Endodermal cell (in vitro differentiated cells): ENCODE data around the gene CPTP. TPM values are rescaled to one million over a fixed set of nuclear protein-coding genes. Genes with fewer than 3 reads are reported as not detected.

Experiments
- DNase-seq: peaks from one replicate; pipeline ENCODE4 v3.0.0-alpha.2; 2017
- H3K27ac ChIP-seq: 2 replicates; pipeline ENCODE4 v1.5.1; 2013; ENCODE audit warnings: mild to moderate bottlenecking, low read depth, low read length, moderate library complexity
- H3K27me3 ChIP-seq: 2 replicates; pipeline ENCODE4 v1.6.1; 2013; ENCODE audit warnings: mild to moderate bottlenecking, low read length, moderate library complexity; ENCODE audit not compliant: insufficient read depth, control insufficient read depth, poor library complexity, severe bottlenecking
- H3K36me3 ChIP-seq: 2 replicates; pipeline ENCODE4 v1.7.0; 2013; ENCODE audit warnings: mild to moderate bottlenecking, low read length, moderate library complexity; ENCODE audit not compliant: control insufficient read depth, insufficient read depth
- H3K4me1 ChIP-seq: one replicate; pipeline ENCODE4 v1.7.0; 2013; ENCODE audit warnings: low read length; ENCODE audit not compliant: control insufficient read depth, insufficient read depth
- H3K4me3 ChIP-seq: 2 replicates; pipeline ENCODE4 v1.5.1; 2013; ENCODE audit warnings: mild to moderate bottlenecking, low read length, moderate library complexity
- H3K9ac ChIP-seq: 2 replicates; pipeline ENCODE4 v1.6.1; 2013; ENCODE audit warnings: mild to moderate bottlenecking, low read length, moderate library complexity; ENCODE audit not compliant: poor library complexity, severe bottlenecking; ENCODE audit errors: extremely low read depth
- H3K9me3 ChIP-seq: 2 replicates; pipeline ENCODE4 v1.6.1; 2013; ENCODE audit warnings: mild to moderate bottlenecking, low read length, moderate library complexity; ENCODE audit not compliant: control insufficient read depth
- H3K27ac Mint-ChIP-seq: 2 replicates; pipeline ENCODE4 v1.8.0; 2020; ENCODE audit warnings: mixed read lengths
- H3K27me3 Mint-ChIP-seq: 2 replicates; pipeline ENCODE4 v1.8.0; 2021; ENCODE audit warnings: mild to moderate bottlenecking, mixed read lengths; ENCODE audit not compliant: insufficient read depth
- H3K36me3 Mint-ChIP-seq: 2 replicates; pipeline ENCODE4 v1.8.0; 2020; ENCODE audit warnings: low read depth, mixed read lengths
- H3K4me1 Mint-ChIP-seq: 2 replicates; pipeline ENCODE4 v1.8.0; 2020; ENCODE audit warnings: mixed read lengths
- H3K4me3 Mint-ChIP-seq: 2 replicates; pipeline ENCODE4 v1.8.0; 2020; ENCODE audit warnings: mild to moderate bottlenecking, moderate library complexity, mixed read lengths
- H3K9me3 Mint-ChIP-seq: 2 replicates; pipeline ENCODE4 v1.8.0; 2020; ENCODE audit warnings: mild to moderate bottlenecking, mixed read lengths
- CTCF ChIP-seq: fragments of 200-600 bp; sonication (generic); conservative IDR thresholded peaks from 2 replicates; pipeline ENCODE4 v1.5.0; 2021; ENCODE audit warnings: antibody characterized with exemption, mild to moderate bottlenecking
- WGBS, 2 experiments: methylation state at CpG; one replicate each; pipeline versions ENCODE4 v1.1.5 to v1.1.7; 2013; ENCODE audit warnings: missing lambda C conversion rate in 2 of 2, mixed read lengths in 1 of 2; ENCODE audit not compliant: insufficient coverage in 1 of 2, insufficient read length in 1 of 2; 5-methylcytosine and 5-hydroxymethylcytosine counted together
- total RNA-seq, 2 donors: library from RNA; stranded (reverse); fragmentation: NEBNext Ultra II Directional in 1 of 2; extraction: Animal tissue kit (Norgen Biotek cat#: 25700) in 1 of 2; gene quantifications; 2 replicates in 1 of 2; 3 replicates in 1 of 2; pipeline ENCODE4 v1.2.1, GENCODE V29; 2021

Gene CPTP
- total RNA-seq, 2 donors from 2014 or later = 12.0 to 13.6 TPM

GRCh38 chr1:1281533-1282321 is 42.9 kb upstream of the CPTP start:
- Mint-ChIP-seq H3K9me3 (no peaks in the 10 kb centered on the region), H3K4me1 (no peaks in the 10 kb centered on the region), H3K27me3 (no peaks in the 10 kb centered on the region), H3K27ac (no peak overlapping the region), H3K36me3 (no peaks in the 10 kb centered on the region), H3K4me3 (no peak overlapping the region)
- no peaks in the 10 kb centered on the region for H3K27me3 ChIP-seq
- no peak overlapping the region for H3K27ac ChIP-seq
- no peaks in the 10 kb centered on the region for H3K36me3 ChIP-seq
- DNase-seq = no peak
- WGBS, 2 experiments = 87 to 89% methylated on average over 14 to 26 of the region's 26 CpGs
- no peak for TF ChIP-seq CTCF
- no peak overlapping the region for H3K9ac ChIP-seq
- H3K4me1 ChIP-seq = no peaks in the 10 kb centered on the region
- H3K4me3 ChIP-seq = no peak overlapping the region
- no peaks in the 10 kb centered on the region for H3K9me3 ChIP-seq

GRCh38 chr1:1282998-1283397 is 41.6 kb upstream of the CPTP start:
- no peak for TF ChIP-seq CTCF
- H3K27ac ChIP-seq = no peak overlapping the region
- no peaks in the 10 kb centered on the region for H3K36me3 ChIP-seq
- Mint-ChIP-seq H3K36me3 (no peaks in the 10 kb centered on the region), H3K27me3 (no peaks in the 10 kb centered on the region), H3K4me3 (no peak overlapping the region), H3K27ac (no peak overlapping the region), H3K4me1 (no peaks in the 10 kb centered on the region), H3K9me3 (no peaks in the 10 kb centered on the region)
- no peaks in the 10 kb centered on the region for H3K4me1 ChIP-seq
- no peak overlapping the region for H3K4me3 ChIP-seq
- no peak overlapping the region for H3K9ac ChIP-seq
- no peaks in the 10 kb centered on the region for H3K27me3 ChIP-seq
- no peak for DNase-seq
- no peaks in the 10 kb centered on the region for H3K9me3 ChIP-seq
- WGBS, 2 experiments = 92 to 94% methylated on average over 8 to 14 of the region's 14 CpGs

- Mint-ChIP-seq H3K4me1 (no peaks in the 10 kb centered on the region), H3K9me3 (no peaks in the 10 kb centered on the region), H3K36me3 (no peaks in the 10 kb centered on the region), H3K27me3 (no peaks in the 10 kb centered on the region), H3K4me3 (no peak overlapping the region), H3K27ac (no peak overlapping the region)
- Histone ChIP-seq H3K27me3 (no peaks in the 10 kb centered on the region), H3K4me1 (no peaks in the 10 kb centered on the region), H3K36me3 (no peaks in the 10 kb centered on the region), H3K4me3 (no peak overlapping the region), H3K9ac (no peak overlapping the region), H3K9me3 (no peaks in the 10 kb centered on the region), H3K27ac (no peak overlapping the region)
- TF ChIP-seq CTCF = no peak
- 72 to 83% methylated on average over 3 to 6 of the region's 9 CpGs for WGBS, 2 experiments
- DNase-seq = peak; percentile 74
Measured at GRCh38 chr1:1283821-1284220, 40.8 kb upstream of the CPTP start.
